GM12891 (cell line): Measurements from ENCODE around the gene TRERF1.
"Not testable (repeated sequence)": the region's sequence is repeated elsewhere in the genome, so short reads cannot be mapped to it uniquely, and the experiment has no call there.

Experiments used
- POLR2A ChIP-seq: IDR thresholded peaks from 2 replicates; pipeline ENCODE4 v1.6.1; 2011; ENCODE audit warnings: low read depth, low read length, control low read depth
- POLR2AphosphoS5 ChIP-seq: IDR thresholded peaks from 2 replicates; pipeline ENCODE4 v1.6.1; 2011; ENCODE audit warnings: low read depth, low read length, control low read depth
- POU2F2 ChIP-seq: IDR thresholded peaks from 2 replicates; pipeline ENCODE4 v1.6.1; 2011; ENCODE audit warnings: low read depth, mild to moderate bottlenecking, control low read depth, low read length, moderate library complexity
- SPI1 ChIP-seq: IDR thresholded peaks from 2 replicates; pipeline ENCODE4 v1.6.1; 2011; ENCODE audit warnings: low read depth, low read length, control low read depth

DNA sequence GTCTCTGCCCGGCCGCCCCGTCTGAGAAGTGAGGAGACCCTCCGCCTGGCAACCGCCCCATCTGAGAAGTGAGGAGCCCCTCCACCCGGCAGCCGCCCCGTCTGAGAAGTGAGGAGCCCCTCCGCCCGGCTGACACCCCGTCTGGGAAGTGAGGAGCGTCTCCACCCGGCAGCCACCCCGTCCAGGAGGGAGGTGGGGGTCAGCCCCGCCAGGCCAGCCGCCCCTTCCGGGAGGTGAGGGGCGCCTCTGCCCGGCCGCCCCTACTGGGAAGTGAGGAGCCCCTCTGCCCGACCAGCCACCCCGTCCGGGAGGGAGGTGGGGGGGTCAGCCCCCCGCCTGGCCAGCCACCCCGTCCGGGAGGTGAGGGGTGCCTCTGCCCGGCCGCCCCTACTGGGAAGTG lies 14.7 kb upstream of the TRERF1 start:
- not testable (repeated sequence) for TF ChIP-seq POLR2A, POLR2AphosphoS5, POU2F2, SPI1
